A549 (cell line): ENCODE data around the gene PPM1L. TPM values are rescaled to one million over a fixed set of nuclear protein-coding genes. Genes with fewer than 3 reads are reported as not detected.

ENCODE experiments used
- ATAC-seq, 2 experiments: fragments of 200-7000 bp in 1 of 2; fragments of >200 bp in 1 of 2; cut with Nextera tagmentation in 1 of 2; cut with Tn5 transposase in 1 of 2; 3 replicates each; pipeline versions ENCODE4 v1.8.0 to v1.9.1; 2018 to 2020; ENCODE audit warnings: mild to moderate bottlenecking in 1 of 2, moderate library complexity in 1 of 2
- CTCF ChIA-PET: fragments of 300-600 bp; sonication (Branson Sonifier 250); formaldehyde crosslinking; extraction: SDS; loops from one replicate; lab custom pipeline; 2021; ENCODE audit warnings: antibody characterized with exemption, inconsistent platforms; lab: Yijun Ruan, JAX
- POLR2A ChIA-PET: fragments of 350-600 bp; formaldehyde crosslinking; extraction: SDS; loops from one replicate; lab custom pipeline; 2021; ENCODE audit warnings: antibody characterized with exemption, inconsistent platforms; lab: Yijun Ruan, JAX
- DNase-seq, 2 experiments: peaks; one replicate each; pipeline versions ENCODE4 v3.0.0 to v3.0.0-alpha.2; 2011 to 2016; ENCODE audit warnings: low read depth in 1 of 2, low spot score in 1 of 2
- FAIRE-seq: peaks from 2 replicates; lab custom pipeline; 2011; peaks lifted over from hg19 to GRCh38; lab: Jason Lieb, UNC
- H3K27ac ChIP-seq, 2 experiments: fragments of >200 bp; sonication (Bioruptor Twin); formaldehyde crosslinking; 3 replicates each; pipeline ENCODE4 v1.5.1; 2016 to 2017
- H3K4me1 ChIP-seq: fragments of >200 bp; sonication (Bioruptor Twin); formaldehyde crosslinking; 3 replicates; pipeline ENCODE4 v1.6.1; 2016
- H3K4me2 ChIP-seq: fragments of >200 bp; sonication (Bioruptor Twin); formaldehyde crosslinking; 3 replicates; pipeline ENCODE4 v1.6.1; 2016
- H3K4me3 ChIP-seq: fragments of >200 bp; sonication (Bioruptor Twin); formaldehyde crosslinking; 3 replicates; pipeline ENCODE4 v1.5.1; 2016
- H3K9me3 ChIP-seq: fragments of >200 bp; sonication (Bioruptor Twin); formaldehyde crosslinking; 3 replicates; pipeline ENCODE4 v1.6.1; 2016
- CBX2 ChIP-seq: fragments of 200-600 bp; sonication (generic); IDR thresholded peaks from 2 replicates; pipeline ENCODE4 v1.6.1; 2016; ENCODE audit warnings: low read depth, mild to moderate bottlenecking, borderline replicate concordance
- CEBPB ChIP-seq, 2 experiments: fragments of >200 bp in 1 of 2; sonication (Bioruptor Twin) in 1 of 2; formaldehyde crosslinking in 1 of 2; IDR thresholded peaks; 2 replicates each; pipeline ENCODE4 v1.6.1; 2012 to 2016
- CHD2 ChIP-seq: fragments of 150-350 bp; IDR thresholded peaks from 2 replicates; pipeline ENCODE4 v1.6.1; 2014; ENCODE audit warnings: low read length; ENCODE audit not compliant: partially characterized antibody
- ELK1 ChIP-seq: fragments of 150-350 bp; IDR thresholded peaks from 2 replicates; pipeline ENCODE4 v1.6.1; 2014; ENCODE audit warnings: low read depth, mild to moderate bottlenecking, low read length
- EP300 ChIP-seq, 2 experiments: fragments of >200 bp; sonication (Bioruptor Twin); formaldehyde crosslinking; IDR thresholded peaks; 2 replicates in 1 of 2; 3 replicates in 1 of 2; pipeline ENCODE4 v1.6.1; 2016 to 2017
- ESRRA ChIP-seq: fragments of 150-350 bp; IDR thresholded peaks from 2 replicates; pipeline ENCODE4 v1.6.1; 2014; ENCODE audit warnings: mild to moderate bottlenecking, low read length, borderline replicate concordance
- FOSL2 ChIP-seq, 2 experiments: fragments of 450-650 bp in 1 of 2; fragments of >200 bp in 1 of 2; sonication (Bioruptor Twin) in 1 of 2; formaldehyde crosslinking; IDR thresholded peaks; 2 replicates each; pipeline versions ENCODE4 v1.5.0 to v1.6.1; 2016 to 2020; ENCODE audit warnings: mild to moderate bottlenecking in 1 of 2, moderate library complexity in 1 of 2
- GATA3 ChIP-seq: IDR thresholded peaks from 2 replicates; pipeline ENCODE4 v1.6.1; 2012; ENCODE audit warnings: borderline replicate concordance
- HES2 ChIP-seq: fragments of >200 bp; sonication (Bioruptor Twin); formaldehyde crosslinking; IDR thresholded peaks from 2 replicates; pipeline ENCODE4 v1.6.1; 2016
- HOXA7 ChIP-seq: fragments of 250-450 bp; sonication (Bioruptor Pico); IDR thresholded peaks from 2 replicates; pipeline ENCODE4 v1.5.0; 2020; ENCODE audit warnings: mild to moderate bottlenecking, moderate library complexity
- HOXB5 ChIP-seq: fragments of 250-450 bp; sonication (Bioruptor Pico); IDR thresholded peaks from 2 replicates; pipeline ENCODE4 v1.5.0; 2020; ENCODE audit warnings: mild to moderate bottlenecking, moderate library complexity
- JUNB ChIP-seq: fragments of >200 bp; sonication (Bioruptor Twin); formaldehyde crosslinking; IDR thresholded peaks from 2 replicates; pipeline ENCODE4 v1.6.1; 2016
- KDM5A ChIP-seq: fragments of 200-600 bp; sonication (generic); IDR thresholded peaks from 2 replicates; pipeline ENCODE4 v1.6.1; 2016; ENCODE audit warnings: antibody characterized with exemption, mild to moderate bottlenecking
- MAFK ChIP-seq: fragments of 450-650 bp; IDR thresholded peaks from 2 replicates; pipeline ENCODE4 v1.6.1; 2014; ENCODE audit not compliant: partially characterized antibody
- NFE2L2 ChIP-seq: fragments of 150-350 bp; conservative IDR thresholded peaks from 2 replicates; pipeline ENCODE4 v1.6.1; 2014; ENCODE audit warnings: low read length
- PBX3 ChIP-seq: IDR thresholded peaks from 2 replicates; pipeline ENCODE4 v1.6.1; 2012
- PHF8 ChIP-seq: fragments of 200-600 bp; sonication (generic); IDR thresholded peaks from 2 replicates; pipeline ENCODE4 v1.6.1; 2016; ENCODE audit warnings: low read depth, mild to moderate bottlenecking, antibody characterized with exemption, moderate library complexity, borderline replicate concordance
- POLR2AphosphoS2 ChIP-seq: conservative IDR thresholded peaks from 2 replicates; pipeline ENCODE4 v1.6.1; 2012; ENCODE audit warnings: low read length, improper control_type of control experiment, inconsistent platforms
- RARB ChIP-seq: fragments of 250-450 bp; sonication (Bioruptor Pico); IDR thresholded peaks from 2 replicates; pipeline ENCODE4 v1.8.0; 2021; ENCODE audit warnings: mild to moderate bottlenecking, moderate library complexity
- RFX5 ChIP-seq: fragments of 450-650 bp; IDR thresholded peaks from 2 replicates; pipeline ENCODE4 v1.7.1; 2014; ENCODE audit warnings: antibody characterized with exemption, mild to moderate bottlenecking, moderate library complexity
- TFCP2L1 ChIP-seq: fragments of 250-450 bp; sonication (Bioruptor Pico); IDR thresholded peaks from 2 replicates; pipeline ENCODE4 v1.5.0; 2021; ENCODE audit warnings: mild to moderate bottlenecking
- USF2 ChIP-seq: fragments of 450-650 bp; IDR thresholded peaks from 2 replicates; pipeline ENCODE4 v1.6.1; 2014; ENCODE audit warnings: antibody characterized with exemption
- ZFP36 ChIP-seq: fragments of 450-650 bp; IDR thresholded peaks from 2 replicates; pipeline ENCODE4 v1.6.1; 2014; ENCODE audit warnings: borderline replicate concordance; ENCODE audit not compliant: partially characterized antibody
- WGBS: methylation state at CpG from one replicate; pipeline ENCODE4 v1.1.6; 2017; ENCODE audit errors: missing lambda C conversion rate; 5-methylcytosine and 5-hydroxymethylcytosine counted together
- polyA plus RNA-seq, 4 experiments: library from polyadenylated mRNA; depleted of rRNA in 3 of 4; stranded (reverse); fragments of >200 nt; fragmentation: RNase III in 1 of 4; extraction: RNeasy Plus Mini Kit Qiagen cat#74134 plus additional on column Dnase treatment in 1 of 4; gene quantifications; 2 replicates in 3 of 4; 3 replicates in 1 of 4; pipeline ENCODE4 v1.2.3, GENCODE V29; 2011 to 2017
- TF ChIP-seq, protein P1 (sequence below): IDR thresholded peaks from 2 replicates; pipeline ENCODE4 v1.6.1; 2012

PPM1L gene
- polyA plus RNA-seq, 2 of the 4 experiments (the other 2 are of a cell fraction): 0.27 to 0.45 TPM

GRCh38 chr3:161117646-161118045 is 361.6 kb downstream of the PPM1L start:
- CTCF ChIA-PET: no interaction called here
- Histone ChIP-seq H3K27ac (no peak overlapping the region), H3K4me3 (no peak overlapping the region), H3K4me1 (no peaks in the 10 kb centered on the region)
- ATAC-seq: no peak
- TF ChIP-seq CEBPB (IDR thresholded peaks at IDR 0.05) (no peak), MAFK (no peak), PHF8 (no peak), RFX5 (no peak), CHD2 (no peak), HOXB5 (no peak), CBX2 (no peak), ELK1 (no peak)
- TF ChIP-seq, protein P1, sequence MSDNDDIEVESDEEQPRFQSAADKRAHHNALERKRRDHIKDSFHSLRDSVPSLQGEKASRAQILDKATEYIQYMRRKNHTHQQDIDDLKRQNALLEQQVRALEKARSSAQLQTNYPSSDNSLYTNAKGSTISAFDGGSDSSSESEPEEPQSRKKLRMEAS: no peak
- TF ChIP-seq, all 56 proteins: peak for 0
- FAIRE-seq: no peak
- Histone ChIP-seq H3K9me3 (no peaks in the 10 kb centered on the region), H3K4me2 (no peak overlapping the region)
- 24% methylated on average over 3 of the region's 3 CpGs for WGBS
- no peak for DNase-seq
- POLR2A ChIA-PET: no interaction called here

DNA sequence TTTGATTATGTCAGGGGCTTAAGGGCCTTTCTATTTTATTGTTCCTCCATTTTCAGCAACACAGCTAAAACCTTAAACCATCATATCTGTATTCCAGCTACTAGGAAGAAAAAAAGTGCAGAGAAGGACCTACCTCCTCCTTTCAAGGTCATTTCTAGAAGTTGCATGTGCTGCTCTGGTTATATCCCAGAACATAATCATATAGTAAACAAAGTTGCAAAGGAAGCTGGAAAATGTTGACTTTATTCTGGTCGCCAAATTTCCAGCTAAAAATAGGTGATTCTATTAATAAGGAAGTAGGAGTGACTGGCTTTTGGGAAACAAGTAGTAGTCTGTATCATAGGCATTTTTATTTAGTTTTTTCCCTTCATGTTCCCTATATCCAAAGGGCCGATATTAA is 370.5 kb downstream of the PPM1L start:
- H3K9me3 ChIP-seq: peaks cover 5% of the 10 kb centered on the region; the same call in 1 of the 3 replicates
- H3K4me1 ChIP-seq: no peaks in the 10 kb centered on the region
- TF ChIP-seq NFE2L2 (no peak), HOXA7 (CRISPR knock-in tag) (no peak), POLR2AphosphoS2 (no peak), FOSL2 (IDR thresholded peaks at IDR 0.05) (no peak), FOSL2 (CRISPR knock-in tag; IDR thresholded peaks at IDR 0.05) (no peak), RARB (CRISPR knock-in tag) (no peak), TFCP2L1 (CRISPR knock-in tag) (no peak), HOXB5 (no peak), CHD2 (no peak), JUNB (no peak), USF2 (no peak), ZFP36 (no peak), KDM5A (no peak), EP300 (IDR thresholded peaks at IDR 0.05) (no peak), GATA3 (no peak), ESRRA (no peak), HES2 (no peak), MAFK (no peak), PHF8 (no peak), PBX3 (no peak), ELK1 (no peak)
- no peak overlapping the region for H3K4me3 ChIP-seq
- DNase-seq (no peak), FAIRE-seq (no peak), ATAC-seq (no peak)
- H3K4me2 ChIP-seq: no peak overlapping the region
- H3K27ac ChIP-seq: no peak overlapping the region
- CTCF ChIA-PET: no interaction called here
- 1% methylated on average over 2 of the region's 2 CpGs for WGBS
- POLR2A ChIA-PET: no interaction called here

Other genes starting within 250 kb of the PPM1L start
- 31.8 and 36.5 TPM in 2 replicates for gene KPNA4, start 190.7 kb upstream of the PPM1L start, polyA plus RNA-seq (2011; rRNA removed)
- 35.0 to 41.1 TPM (median 37.6 TPM) in 3 replicates for gene KPNA4, start 190.7 kb upstream of the PPM1L start, polyA plus RNA-seq (2017; fragmentation: RNase III; extraction: RNeasy Plus Mini Kit Qiagen cat#74134 plus additional on column Dnase treatment)
- gene ARL14, start 79.1 kb upstream of the PPM1L start, polyA plus RNA-seq (2011; rRNA removed): 0.44 and 0.48 TPM in 2 replicates
- gene ARL14, start 79.1 kb upstream of the PPM1L start, polyA plus RNA-seq (2017; fragmentation: RNase III; extraction: RNeasy Plus Mini Kit Qiagen cat#74134 plus additional on column Dnase treatment): 0.14 to 0.37 TPM (median 0.24 TPM) in 3 replicates